Fibroblast of pulmonary artery (primary cell): ENCODE measurements around the gene ACTR2.

ENCODE experiments used
- DNase-seq: peaks from one replicate; pipeline ENCODE4 v3.0.0-alpha.2; 2010; ENCODE audit warnings: low read depth
- H3K4me3 ChIP-seq: replicated peaks from 2 replicates; pipeline ENCODE4 v1.5.1; 2011; ENCODE audit warnings: low read depth, mild to moderate bottlenecking, control low read depth, low read length, moderate library complexity
- CTCF ChIP-seq: IDR thresholded peaks from 2 replicates; pipeline ENCODE4 v1.5.1; 2011; ENCODE audit warnings: mild to moderate bottlenecking, control low read depth, low read length, inconsistent platforms; ENCODE audit errors: missing control alignments

The ACTR2 gene

GRCh38 chr2:65278531-65278981, 50.9 kb downstream of the ACTR2 start:
- H3K4me3 ChIP-seq: no peak overlapping the region
- no peak for TF ChIP-seq CTCF
- peak; percentile 49 for DNase-seq

DNA sequence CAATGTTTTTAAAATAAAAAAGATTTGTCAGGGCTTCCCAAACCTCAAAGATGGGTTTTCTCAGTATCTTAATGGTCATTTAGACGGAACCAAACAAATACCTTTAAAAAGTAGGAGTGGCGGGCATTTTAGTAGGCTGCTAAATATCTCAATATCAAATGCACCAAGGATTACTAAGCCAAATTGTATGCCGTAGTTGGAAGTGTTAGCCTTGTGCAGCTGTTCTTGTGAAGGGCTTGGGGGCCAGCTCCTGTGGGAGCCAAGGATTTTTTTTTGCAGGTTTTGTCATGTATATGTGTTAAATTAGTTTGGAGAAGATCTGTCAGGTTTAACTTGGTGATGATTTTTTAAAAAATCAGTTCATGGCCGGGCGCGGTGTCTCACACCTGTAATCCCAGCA, 52.1 kb downstream of the ACTR2 start:
- no peak for DNase-seq
- H3K4me3 ChIP-seq: no peak overlapping the region
- no peak for TF ChIP-seq CTCF

GRCh38 chr2:65281627-65282351, 54.2 kb downstream of the ACTR2 start:
- peak; percentile 71 for DNase-seq
- no peak for TF ChIP-seq CTCF
- H3K4me3 ChIP-seq: no peak overlapping the region

- H3K4me3 ChIP-seq: no peak overlapping the region
- no peak for TF ChIP-seq CTCF
- DNase-seq: no peak
Observed at GRCh38 chr2:65282477-65283053, 54.9 kb downstream of the ACTR2 start.

GRCh38 chr2:65287364-65287763, 59.7 kb downstream of the ACTR2 start:
- no peak for DNase-seq
- TF ChIP-seq CTCF: no peak
- no peak overlapping the region for H3K4me3 ChIP-seq

GRCh38 chr2:65291216-65292105, 63.8 kb downstream of the ACTR2 start:
- DNase-seq: no peak
- H3K4me3 ChIP-seq: no peak overlapping the region

More at GRCh38 chr2:65291216-65292105, 63.8 kb downstream of the ACTR2 start:
- TF ChIP-seq CTCF: no peak
